WERI-Rb-1 (cell line): ENCODE results near the gene FGFR3.

Source experiments
- DNase-seq: peaks from one replicate; pipeline ENCODE4 v3.0.0-alpha.2; 2020
- H3K27ac ChIP-seq: fragments of 250-450 bp; sonication (Bioruptor Pico); 2 replicates; pipeline ENCODE4 v1.5.1; 2020; ENCODE audit warnings: mild to moderate bottlenecking, moderate library complexity
- H3K27me3 ChIP-seq: fragments of 250-450 bp; sonication (Bioruptor Pico); 2 replicates; pipeline ENCODE4 v1.5.1; 2021; ENCODE audit warnings: mild to moderate bottlenecking, low read depth, moderate library complexity; ENCODE audit not compliant: insufficient read depth, severe bottlenecking
- H3K36me3 ChIP-seq: fragments of 250-450 bp; sonication (Bioruptor Pico); 2 replicates; pipeline ENCODE4 v1.5.1; 2020; ENCODE audit warnings: mild to moderate bottlenecking, moderate library complexity
- H3K4me3 ChIP-seq: 2 replicates; pipeline ENCODE4 v1.5.1; 2011; ENCODE audit warnings: low read depth, mild to moderate bottlenecking, control low read depth, low read length
- H3K9me3 ChIP-seq: fragments of 250-450 bp; sonication (Bioruptor Pico); 2 replicates; pipeline ENCODE4 v1.5.1; 2021; ENCODE audit warnings: mild to moderate bottlenecking, moderate library complexity; ENCODE audit not compliant: severe bottlenecking
- CTCF ChIP-seq: IDR thresholded peaks from 2 replicates; pipeline ENCODE4 v1.5.1; 2011; ENCODE audit warnings: low read depth, mild to moderate bottlenecking, control low read depth, inconsistent platforms, low read length

The FGFR3 gene

GRCh38 chr4:1802151-1802715 lies 9.1 kb downstream of the FGFR3 start:
- H3K9me3 ChIP-seq, result no peaks in the 10 kb centered on the region
- no peak for TF ChIP-seq CTCF
- no peak overlapping the region for H3K27ac ChIP-seq
- no peak for DNase-seq
- H3K4me3 ChIP-seq, result no peak overlapping the region
- H3K27me3 ChIP-seq, result no peaks in the 10 kb centered on the region
- H3K36me3 ChIP-seq, result peaks cover 38% of the 10 kb centered on the region

DNA sequence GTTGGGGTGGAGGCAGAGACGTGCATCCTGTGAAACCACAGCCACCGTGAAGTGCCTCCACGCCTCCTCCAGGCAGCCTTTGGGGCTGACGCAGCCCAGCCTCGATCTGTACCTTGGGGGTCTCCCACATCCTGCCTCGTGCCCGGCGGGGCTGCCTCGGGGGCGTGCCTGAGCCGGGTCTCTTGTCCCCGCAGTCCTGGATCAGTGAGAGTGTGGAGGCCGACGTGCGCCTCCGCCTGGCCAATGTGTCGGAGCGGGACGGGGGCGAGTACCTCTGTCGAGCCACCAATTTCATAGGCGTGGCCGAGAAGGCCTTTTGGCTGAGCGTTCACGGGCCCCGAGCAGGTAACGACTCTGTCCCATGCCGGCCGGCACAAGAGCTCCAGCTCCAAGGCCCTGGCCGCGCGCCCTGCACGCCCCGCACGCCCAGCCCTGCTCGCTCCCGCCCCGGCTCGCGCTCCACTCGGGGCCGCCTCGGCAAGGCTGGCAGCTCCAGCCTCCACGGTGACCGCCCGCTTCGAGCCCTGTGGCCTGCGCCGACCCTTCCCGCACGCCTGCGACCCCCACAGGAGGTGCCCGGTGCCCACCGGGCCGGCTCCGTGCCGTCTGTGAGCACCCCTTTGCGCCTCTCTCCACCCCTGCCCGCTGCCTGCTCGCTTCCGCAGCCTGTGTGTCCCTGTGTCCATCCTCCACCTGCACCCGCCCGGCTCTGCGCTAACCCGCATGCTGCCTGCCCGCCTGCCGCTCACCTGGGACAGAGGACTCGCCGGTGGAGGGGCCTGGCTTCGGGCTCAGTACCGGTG lies 9.8 kb downstream of the FGFR3 start:
- Histone ChIP-seq H3K27ac (no peak overlapping the region), H3K27me3 (no peaks in the 10 kb centered on the region), H3K36me3 (peaks cover 42% of the 10 kb centered on the region), H3K9me3 (no peaks in the 10 kb centered on the region), H3K4me3 (no peak overlapping the region)
- no peak for DNase-seq
- no peak for TF ChIP-seq CTCF

DNA sequence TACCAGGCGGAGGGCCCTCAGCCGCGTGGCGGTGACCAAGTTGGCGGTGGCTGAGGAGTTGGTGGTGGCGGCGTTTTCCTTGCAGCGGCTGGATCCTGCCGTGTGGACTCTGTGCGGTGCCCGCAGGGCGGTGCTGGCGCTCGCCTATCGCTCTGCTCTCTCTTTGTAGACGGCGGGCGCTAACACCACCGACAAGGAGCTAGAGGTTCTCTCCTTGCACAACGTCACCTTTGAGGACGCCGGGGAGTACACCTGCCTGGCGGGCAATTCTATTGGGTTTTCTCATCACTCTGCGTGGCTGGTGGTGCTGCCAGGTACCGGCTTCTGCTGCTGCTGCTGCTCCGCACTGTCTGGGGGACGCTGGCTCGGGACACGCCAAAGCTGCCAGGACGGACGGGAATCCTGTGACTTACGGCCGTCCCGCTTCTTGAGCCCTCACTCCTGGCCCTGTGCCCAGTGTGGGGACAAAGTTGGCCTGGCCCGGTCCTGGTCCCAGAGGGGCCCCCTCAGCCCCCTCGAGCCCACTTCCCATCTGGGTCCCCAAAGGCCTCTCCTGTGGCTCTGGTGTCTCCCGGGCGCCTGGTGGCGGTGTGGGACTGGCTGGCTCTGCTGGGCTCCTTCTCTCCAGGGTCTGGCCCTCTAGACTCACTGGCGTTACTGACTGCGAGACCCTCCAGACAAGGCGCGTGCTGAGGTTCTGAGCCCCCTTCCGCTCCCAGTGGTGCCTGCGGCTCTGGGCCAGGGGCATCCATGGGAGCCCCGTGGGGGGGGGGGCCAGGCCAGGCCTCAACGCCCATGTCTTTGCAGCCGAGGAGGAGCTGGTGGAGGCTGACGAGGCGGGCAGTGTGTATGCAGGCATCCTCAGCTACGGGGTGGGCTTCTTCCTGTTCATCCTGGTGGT lies 10.7 kb downstream of the FGFR3 start:
- H3K27ac ChIP-seq, result no peak overlapping the region
- no peak for TF ChIP-seq CTCF
- no peaks in the 10 kb centered on the region for H3K27me3 ChIP-seq
- H3K36me3 ChIP-seq, result peaks cover 42% of the 10 kb centered on the region
- DNase-seq, result no peak
- no peak overlapping the region for H3K4me3 ChIP-seq
- H3K9me3 ChIP-seq, result no peaks in the 10 kb centered on the region

- no peak for TF ChIP-seq CTCF
Observed at GRCh38 chr4:1804638-1805492, 11.8 kb downstream of the FGFR3 start.

DNA sequence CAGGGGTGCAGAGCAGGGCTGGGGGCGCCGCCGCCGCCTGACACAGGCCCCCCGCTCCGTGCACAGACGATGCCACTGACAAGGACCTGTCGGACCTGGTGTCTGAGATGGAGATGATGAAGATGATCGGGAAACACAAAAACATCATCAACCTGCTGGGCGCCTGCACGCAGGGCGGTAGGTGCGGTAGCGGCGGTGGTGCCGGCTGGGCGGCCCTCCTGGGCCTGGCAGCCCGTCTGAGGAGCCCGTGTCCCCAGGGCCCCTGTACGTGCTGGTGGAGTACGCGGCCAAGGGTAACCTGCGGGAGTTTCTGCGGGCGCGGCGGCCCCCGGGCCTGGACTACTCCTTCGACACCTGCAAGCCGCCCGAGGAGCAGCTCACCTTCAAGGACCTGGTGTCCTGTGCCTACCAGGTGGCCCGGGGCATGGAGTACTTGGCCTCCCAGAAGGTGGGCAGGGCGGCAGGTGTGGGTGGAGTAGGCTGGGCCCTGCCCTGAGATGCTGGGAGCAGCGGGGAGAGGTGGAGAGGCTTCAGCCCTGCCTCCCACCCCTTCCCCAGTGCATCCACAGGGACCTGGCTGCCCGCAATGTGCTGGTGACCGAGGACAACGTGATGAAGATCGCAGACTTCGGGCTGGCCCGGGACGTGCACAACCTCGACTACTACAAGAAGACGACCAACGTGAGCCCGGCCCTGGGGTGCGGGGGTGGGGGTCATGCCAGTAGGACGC lies 12.6 kb downstream of the FGFR3 start:
- TF ChIP-seq CTCF, result no peak
- H3K4me3 ChIP-seq, result no peak overlapping the region
- H3K36me3 ChIP-seq, result peaks cover 35% of the 10 kb centered on the region
- no peaks in the 10 kb centered on the region for H3K9me3 ChIP-seq
- H3K27ac ChIP-seq, result no peak overlapping the region
- no peak for DNase-seq
- no peaks in the 10 kb centered on the region for H3K27me3 ChIP-seq

More at GRCh38 chr4:1804638-1805492, 11.8 kb downstream of the FGFR3 start:
- Histone ChIP-seq H3K36me3 (peaks cover 35% of the 10 kb centered on the region), H3K4me3 (no peak overlapping the region), H3K27me3 (no peaks in the 10 kb centered on the region), H3K9me3 (no peaks in the 10 kb centered on the region), H3K27ac (no peak overlapping the region)
- no peak for DNase-seq
